GM03348 (cell line): ENCODE results near the gene ME3.

Experiments used
- DNase-seq: peaks from one replicate; pipeline ENCODE4 v3.0.0; 2012; ENCODE audit warnings: low spot score

The ME3 gene

GRCh38 chr11:86692746-86693145 is 20.3 kb upstream of the ME3 start:
- DNase-seq, result no peak

GRCh38 chr11:86692317-86692716 is 19.9 kb upstream of the ME3 start:
- peak; percentile 35 for DNase-seq

DNA sequence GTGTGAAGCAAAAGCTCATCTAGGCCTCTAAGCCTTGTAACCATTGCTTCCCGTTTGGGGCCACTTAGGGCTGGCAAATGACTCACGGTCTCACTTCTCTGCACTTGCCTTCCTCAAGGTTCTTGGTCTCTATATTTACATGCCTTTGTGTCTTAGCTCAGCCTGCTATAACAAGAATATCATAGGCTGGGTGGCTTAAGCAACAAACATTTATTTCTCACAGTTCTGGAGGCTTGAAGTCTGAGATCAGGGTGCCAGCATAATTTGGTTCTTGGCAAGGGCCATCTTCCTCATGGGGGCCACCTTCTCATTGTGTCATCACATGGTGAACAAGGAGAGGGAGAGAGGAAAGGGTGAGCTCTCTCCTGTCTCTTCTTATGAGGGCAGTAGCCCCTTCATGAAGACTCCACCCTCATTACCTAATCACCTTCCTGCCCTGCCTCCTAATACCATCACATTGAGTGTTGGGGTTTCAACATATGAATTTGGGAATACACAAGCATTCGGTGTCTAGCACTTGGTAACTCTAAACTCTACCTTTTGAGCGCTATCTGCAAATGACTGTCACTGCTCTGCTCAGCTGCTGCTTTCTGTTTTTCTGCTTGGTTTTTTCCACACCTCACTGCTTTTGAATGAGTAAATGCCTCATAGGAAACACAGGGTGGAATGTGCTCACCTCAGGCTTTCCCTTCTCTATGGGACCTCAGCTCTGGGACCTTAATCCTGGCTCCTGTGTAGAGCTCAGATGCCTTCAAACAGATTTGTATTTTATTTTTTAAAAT is 16.2 kb upstream of the ME3 start:
- DNase-seq, result peak; percentile 53

GRCh38 chr11:86687185-86687778 is 14.9 kb upstream of the ME3 start:
- no peak for DNase-seq

- no peak for DNase-seq
These were observed 14.1 kb upstream of the ME3 start for GRCh38 chr11:86686531-86686930.

- no peak for DNase-seq
These were observed 9.0 kb upstream of the ME3 start for GRCh38 chr11:86681483-86681756.

DNA sequence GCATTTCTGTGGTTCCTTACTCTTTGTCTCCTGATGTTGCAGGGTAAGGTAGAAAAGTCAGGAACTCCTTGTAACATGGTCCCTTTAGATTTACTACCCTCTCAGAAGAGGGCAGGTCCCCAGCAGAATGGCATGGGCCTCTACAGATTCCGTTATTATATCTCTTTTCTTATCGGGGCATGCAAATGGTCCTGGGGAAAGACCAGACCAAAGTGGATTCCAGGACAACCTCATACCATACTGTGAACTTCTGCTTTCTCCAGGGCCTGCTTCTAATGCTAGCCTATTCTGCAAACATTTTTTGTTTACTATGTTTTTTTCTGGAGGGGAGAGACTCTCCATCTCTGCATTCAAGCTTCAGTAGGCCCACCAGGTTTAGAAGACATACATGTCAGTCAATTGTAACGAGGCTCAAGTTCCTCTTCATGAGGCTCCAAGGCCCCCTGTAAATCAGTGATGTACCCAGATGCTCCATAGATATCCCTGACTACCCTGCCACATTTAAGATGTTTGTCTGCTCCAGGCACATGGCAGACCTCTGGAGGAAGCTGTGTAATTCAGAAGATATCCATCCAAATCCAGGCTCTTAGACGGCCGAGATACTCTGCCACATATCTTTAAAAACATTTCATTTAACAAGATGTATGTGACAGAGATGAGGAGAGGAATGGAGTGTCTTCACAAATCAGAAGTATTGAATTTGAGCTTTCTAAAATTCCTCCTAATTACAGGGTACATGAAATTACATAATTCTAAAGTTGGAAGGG is 8.5 kb upstream of the ME3 start:
- no peak for DNase-seq

- DNase-seq, result no peak
These were observed 6.4 kb upstream of the ME3 start for GRCh38 chr11:86678823-86679222.

GRCh38 chr11:86678296-86678695 is 5.9 kb upstream of the ME3 start:
- no peak for DNase-seq

DNA sequence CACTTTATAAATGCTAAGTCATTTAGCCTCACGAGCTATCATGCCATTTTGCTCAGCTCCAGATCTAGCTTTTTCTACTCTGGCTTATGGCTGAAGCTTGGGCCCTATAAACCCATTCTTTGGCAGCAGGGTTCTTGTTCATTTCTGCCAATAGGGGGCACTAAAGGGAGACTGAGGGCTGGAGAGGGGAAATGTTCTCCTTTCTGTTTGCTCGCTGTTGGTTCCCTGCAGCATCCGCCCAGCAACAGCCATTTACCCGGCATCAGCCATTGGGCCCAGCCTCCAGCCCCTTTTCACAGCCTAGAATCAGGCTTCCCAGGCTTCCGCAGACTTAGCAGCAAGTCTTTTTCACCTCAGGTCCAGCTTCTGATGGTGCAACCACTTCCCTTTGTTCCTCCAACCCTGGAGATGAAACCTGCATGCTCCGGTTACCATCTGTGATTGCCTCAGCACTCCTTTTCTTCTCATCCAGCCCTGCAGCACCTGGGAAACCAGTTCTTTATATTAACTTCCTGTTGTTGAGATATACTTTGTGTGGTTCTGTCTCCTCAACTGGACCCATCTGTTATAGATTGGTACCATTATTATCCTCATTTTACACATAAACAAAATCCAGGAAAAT is 4.2 kb upstream of the ME3 start:
- no peak for DNase-seq

GRCh38 chr11:86676010-86676409 is 3.6 kb upstream of the ME3 start:
- DNase-seq, result no peak

DNA sequence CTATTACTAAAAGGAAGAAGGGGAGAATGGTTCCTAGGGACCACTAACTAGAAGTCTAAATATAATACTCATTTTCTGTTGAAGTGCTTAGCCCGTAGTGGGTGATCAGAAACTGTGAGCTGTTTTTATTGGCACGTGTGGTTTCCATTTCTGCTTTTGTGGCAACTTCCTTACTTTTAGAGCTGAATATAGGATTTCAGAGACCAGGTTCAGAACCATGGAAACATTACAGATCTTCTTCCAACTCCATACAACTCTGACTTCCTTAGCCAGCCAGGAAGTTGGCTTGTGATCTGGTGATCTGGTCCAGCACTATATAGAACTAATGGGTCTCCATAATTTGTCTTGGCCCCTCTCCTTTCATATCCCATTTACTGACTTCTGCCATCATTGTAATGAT is 2.6 kb upstream of the ME3 start:
- no peak for DNase-seq

DNA sequence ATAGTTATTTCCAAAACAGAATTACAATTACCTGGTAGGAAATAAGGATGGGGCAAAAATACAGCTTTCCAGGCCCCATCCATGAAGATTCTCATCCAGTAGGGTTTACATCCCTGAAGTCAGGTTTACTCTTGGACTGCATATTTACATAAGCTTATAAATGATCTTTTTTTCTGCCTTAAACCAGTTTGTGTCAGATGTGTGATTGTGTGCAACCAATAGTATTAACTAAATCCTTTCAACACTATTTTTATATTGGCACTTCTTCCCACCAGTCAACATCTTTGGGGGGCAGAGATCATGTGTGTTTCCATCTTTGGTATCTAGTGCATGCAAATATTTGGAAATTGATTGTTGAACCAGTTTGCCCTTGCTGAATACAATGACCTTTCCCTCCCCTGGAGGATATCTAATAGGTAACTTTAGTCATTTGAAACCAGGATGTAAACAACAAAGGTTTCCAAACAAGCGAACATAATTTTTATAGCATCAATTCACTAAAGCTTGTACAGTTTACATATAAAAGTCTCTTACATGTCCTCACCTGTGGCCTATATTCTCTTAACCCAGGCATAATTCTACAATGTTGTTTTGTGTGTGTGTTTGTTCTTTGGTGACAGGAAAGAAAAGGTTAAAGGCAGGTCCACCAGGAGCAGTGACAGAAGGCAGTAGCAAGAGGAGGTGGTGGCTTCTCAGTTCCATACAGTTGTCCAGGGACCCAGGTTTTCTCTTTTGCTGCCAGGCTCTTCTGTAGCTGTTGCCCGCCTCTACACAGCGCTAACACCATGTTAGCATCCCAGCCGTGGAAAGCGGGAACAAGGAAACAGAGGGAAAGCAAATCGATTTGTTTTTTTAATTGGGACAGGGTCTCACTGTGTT is 1.7 kb upstream of the ME3 start:
- DNase-seq, result no peak

GRCh38 chr11:86673055-86673843 is 833 bp upstream of the ME3 start:
- DNase-seq, result no peak

DNA sequence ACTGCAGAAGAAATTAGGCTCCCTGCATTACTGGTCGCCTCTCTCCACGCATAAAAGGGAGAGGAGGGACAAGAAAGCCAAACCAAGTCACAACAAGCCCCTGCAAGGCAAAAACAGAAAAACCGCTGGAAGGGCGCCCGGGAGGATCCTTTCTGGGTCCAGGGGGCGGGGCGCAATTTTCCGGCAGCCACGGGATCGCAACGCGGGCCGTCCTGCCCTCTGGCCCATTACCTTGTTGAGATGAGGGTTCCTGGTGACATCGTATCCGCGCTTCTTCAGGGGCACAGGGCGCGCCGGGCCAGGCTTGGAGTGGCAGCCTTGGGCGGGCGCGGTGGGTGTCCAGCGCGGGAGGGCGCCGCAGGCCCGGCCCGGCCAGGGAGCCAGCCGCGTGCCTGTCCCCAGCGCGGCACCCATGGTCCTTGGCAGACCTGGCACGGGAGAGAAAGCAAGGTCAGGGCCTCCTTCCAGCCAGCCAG is 847 bp downstream of the ME3 start:
- peak; percentile 75 for DNase-seq

GRCh38 chr11:86670911-86671310 is 1.5 kb downstream of the ME3 start:
- DNase-seq, result no peak

DNA sequence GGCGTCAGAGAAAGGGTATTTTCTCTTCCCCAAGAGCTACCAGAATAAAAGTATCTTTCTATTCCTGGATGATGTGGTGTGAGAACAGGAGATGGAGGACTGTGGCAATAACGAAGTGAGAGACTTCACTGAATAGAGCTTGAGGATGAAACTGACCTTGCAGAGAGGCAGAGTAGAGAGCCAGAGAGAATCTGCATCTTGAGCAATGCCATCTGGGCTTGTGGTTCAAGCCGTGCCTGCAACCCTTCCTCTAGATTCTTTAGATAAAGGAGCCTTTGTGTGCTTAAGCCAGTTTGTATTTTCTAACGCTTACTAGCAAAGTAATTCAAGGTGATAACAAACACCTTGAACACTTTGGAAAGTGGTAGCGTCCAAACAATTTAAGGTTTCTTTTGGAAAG is 2.2 kb downstream of the ME3 start:
- DNase-seq, result peak; percentile 26

GRCh38 chr11:86669424-86669823 is 3.0 kb downstream of the ME3 start:
- no peak for DNase-seq

DNA sequence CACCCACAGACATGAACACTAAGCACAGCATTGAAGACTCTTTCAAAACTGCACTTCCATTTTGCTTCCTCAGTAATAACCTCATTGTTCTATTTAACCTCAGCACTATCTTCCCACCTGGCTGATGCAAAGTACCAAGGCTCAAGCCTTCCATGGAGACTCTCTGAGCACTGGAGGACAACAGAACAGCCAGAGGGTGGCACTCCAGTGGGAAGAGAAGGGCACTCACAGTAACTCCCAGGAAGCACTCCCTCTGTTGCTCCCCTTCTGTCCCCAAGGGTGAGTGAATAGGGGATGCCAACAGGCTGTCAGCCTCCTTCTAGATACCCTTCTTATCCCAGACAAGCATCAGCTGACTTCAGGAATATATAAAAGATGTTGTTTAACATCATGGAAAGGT is 3.5 kb downstream of the ME3 start:
- DNase-seq, result no peak

DNA sequence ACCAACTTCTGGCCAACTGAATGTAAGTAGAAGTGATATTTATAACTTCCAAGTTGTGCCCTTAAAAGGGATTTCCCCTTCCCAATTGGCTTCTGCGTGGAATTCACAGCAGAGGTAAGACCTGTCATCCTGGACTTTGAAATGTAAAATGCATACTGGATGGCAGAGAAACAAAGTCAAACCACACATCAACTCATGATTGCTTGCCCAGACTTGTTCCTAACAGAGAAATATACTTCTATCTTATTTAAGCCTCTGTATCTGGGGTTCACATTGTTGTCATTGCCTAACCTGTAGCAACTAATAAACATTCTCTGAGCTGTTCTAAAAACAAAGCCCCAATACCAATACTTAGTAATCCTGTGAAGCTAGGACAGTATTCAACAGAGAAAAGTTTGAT is 6.2 kb downstream of the ME3 start:
- DNase-seq, result no peak

- DNase-seq, result no peak
These were observed 7.5 kb downstream of the ME3 start for GRCh38 chr11:86664930-86665329.
